ENCODE data around the gene MANSC4. TPM values are rescaled to one million over a fixed set of nuclear protein-coding genes. Genes with fewer than 3 reads are reported as not detected.

Gene MANSC4
- total RNA-seq, 1 experiment from 2014 or later = not detected

DNA sequence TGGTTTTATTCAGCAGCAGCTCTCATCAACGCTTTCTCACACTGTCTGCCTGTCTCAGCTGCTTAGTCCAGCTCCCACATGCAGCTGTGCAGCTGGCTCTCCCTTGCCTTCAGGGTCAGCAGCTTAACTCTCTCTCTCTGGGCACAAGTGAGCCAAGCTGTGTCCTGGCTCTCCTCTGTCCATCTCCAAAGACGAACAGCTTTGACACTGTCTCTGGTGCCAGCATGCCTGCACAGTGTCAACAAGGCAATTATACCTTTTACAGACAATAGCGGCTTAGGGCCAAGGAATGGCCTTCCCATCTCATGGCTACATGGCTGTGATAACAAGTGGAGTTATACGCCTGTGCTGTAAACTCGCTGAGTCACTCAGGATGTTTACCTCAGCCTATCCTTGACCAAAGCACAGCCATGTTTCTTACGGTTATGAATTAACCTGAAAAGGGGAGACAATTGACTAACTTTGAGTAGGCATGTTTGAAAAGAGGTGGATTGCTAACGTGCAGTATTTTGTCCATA lies 38.4 kb upstream of the MANSC4 start:
- no peak for DNase-seq
- no peak overlapping the region for H3K4me3 Mint-ChIP-seq (ENCODE audit: low read depth, unreplicated experiment)
- CTCF ChIA-PET = no interaction called here
- no peaks in the 10 kb centered on the region for H3K27me3 Mint-ChIP-seq (ENCODE audit: unreplicated experiment)
- H3K27ac Mint-ChIP-seq (ENCODE audit: unreplicated experiment) = no peak overlapping the region
- peaks cover 3% of the 10 kb centered on the region for H3K9me3 Mint-ChIP-seq (ENCODE audit: low read depth, unreplicated experiment)
- BruUV-seq (replicated peaks) = no TSS peak
- intact Hi-C loops (cut with micrococcal nuclease; ENCODE audit: unreplicated experiment) = no loop called here
- peaks cover 14% of the 10 kb centered on the region for H3K4me1 Mint-ChIP-seq (ENCODE audit: low read depth, unreplicated experiment)
- TF ChIP-seq, protein P1, sequence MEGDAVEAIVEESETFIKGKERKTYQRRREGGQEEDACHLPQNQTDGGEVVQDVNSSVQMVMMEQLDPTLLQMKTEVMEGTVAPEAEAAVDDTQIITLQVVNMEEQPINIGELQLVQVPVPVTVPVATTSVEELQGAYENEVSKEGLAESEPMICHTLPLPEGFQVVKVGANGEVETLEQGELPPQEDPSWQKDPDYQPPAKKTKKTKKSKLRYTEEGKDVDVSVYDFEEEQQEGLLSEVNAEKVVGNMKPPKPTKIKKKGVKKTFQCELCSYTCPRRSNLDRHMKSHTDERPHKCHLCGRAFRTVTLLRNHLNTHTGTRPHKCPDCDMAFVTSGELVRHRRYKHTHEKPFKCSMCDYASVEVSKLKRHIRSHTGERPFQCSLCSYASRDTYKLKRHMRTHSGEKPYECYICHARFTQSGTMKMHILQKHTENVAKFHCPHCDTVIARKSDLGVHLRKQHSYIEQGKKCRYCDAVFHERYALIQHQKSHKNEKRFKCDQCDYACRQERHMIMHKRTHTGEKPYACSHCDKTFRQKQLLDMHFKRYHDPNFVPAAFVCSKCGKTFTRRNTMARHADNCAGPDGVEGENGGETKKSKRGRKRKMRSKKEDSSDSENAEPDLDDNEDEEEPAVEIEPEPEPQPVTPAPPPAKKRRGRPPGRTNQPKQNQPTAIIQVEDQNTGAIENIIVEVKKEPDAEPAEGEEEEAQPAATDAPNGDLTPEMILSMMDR (IDR thresholded peaks at IDR 0.05; ENCODE audit: unreplicated experiment) = no peak
- H3K36me3 Mint-ChIP-seq (ENCODE audit: insufficient read depth, unreplicated experiment) = no peaks in the 10 kb centered on the region

GRCh38 chr12:27817766-27818165 lies 37.7 kb upstream of the MANSC4 start:
- TF ChIP-seq, protein P1 (IDR thresholded peaks at IDR 0.05; ENCODE audit: unreplicated experiment) = no peak
- CTCF ChIA-PET = no interaction called here
- Mint-ChIP-seq H3K36me3 (ENCODE audit: insufficient read depth, unreplicated experiment) (no peaks in the 10 kb centered on the region), H3K4me1 (ENCODE audit: low read depth, unreplicated experiment) (peaks cover 14% of the 10 kb centered on the region), H3K27me3 (ENCODE audit: unreplicated experiment) (no peaks in the 10 kb centered on the region), H3K9me3 (ENCODE audit: low read depth, unreplicated experiment) (peaks cover 3% of the 10 kb centered on the region), H3K27ac (ENCODE audit: unreplicated experiment) (no peak overlapping the region), H3K4me3 (ENCODE audit: low read depth, unreplicated experiment) (no peak overlapping the region)
- DNase-seq = no peak
- intact Hi-C loops (cut with micrococcal nuclease; ENCODE audit: unreplicated experiment) = no loop called here
- BruUV-seq (replicated peaks) = no TSS peak

GRCh38 chr12:27814851-27815591 lies 35.0 kb upstream of the MANSC4 start:
- Mint-ChIP-seq H3K4me1 (ENCODE audit: low read depth, unreplicated experiment) (peaks cover 7% of the 10 kb centered on the region), H3K27me3 (ENCODE audit: unreplicated experiment) (no peaks in the 10 kb centered on the region), H3K36me3 (ENCODE audit: insufficient read depth, unreplicated experiment) (no peaks in the 10 kb centered on the region), H3K4me3 (ENCODE audit: low read depth, unreplicated experiment) (no peak overlapping the region), H3K9me3 (ENCODE audit: low read depth, unreplicated experiment) (peaks cover 3% of the 10 kb centered on the region), H3K27ac (ENCODE audit: unreplicated experiment) (no peak overlapping the region)
- BruUV-seq (replicated peaks) = no TSS peak
- intact Hi-C loops (cut with micrococcal nuclease; ENCODE audit: unreplicated experiment) = no loop called here
- CTCF ChIA-PET = no interaction called here
- no peak for DNase-seq
- TF ChIP-seq, protein P1 (IDR thresholded peaks at IDR 0.05; ENCODE audit: unreplicated experiment) = no peak

DNA sequence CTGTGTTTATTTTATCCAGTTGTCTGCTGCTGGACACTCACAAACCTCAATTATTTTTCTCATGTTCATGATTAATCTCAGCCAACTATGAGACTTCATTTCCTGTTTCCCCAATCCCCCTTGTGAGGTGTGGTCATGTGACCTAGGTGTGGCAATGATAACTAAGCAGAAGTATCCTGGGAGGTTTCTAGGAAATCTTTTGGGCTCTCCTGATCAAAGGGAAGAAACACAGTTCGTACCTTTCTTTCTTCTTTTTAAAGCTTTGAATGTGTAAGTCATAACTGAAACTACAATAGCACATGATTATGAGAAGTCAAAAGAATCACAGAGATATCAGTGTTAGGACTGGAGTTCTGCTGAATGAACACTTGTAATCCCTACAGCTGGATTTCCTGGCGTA lies 34.4 kb upstream of the MANSC4 start:
- TF ChIP-seq, protein P1 (IDR thresholded peaks at IDR 0.05; ENCODE audit: unreplicated experiment) = no peak
- intact Hi-C loops (cut with micrococcal nuclease; ENCODE audit: unreplicated experiment) = no loop called here
- Mint-ChIP-seq H3K4me3 (ENCODE audit: low read depth, unreplicated experiment) (no peak overlapping the region), H3K27ac (ENCODE audit: unreplicated experiment) (no peak overlapping the region), H3K9me3 (ENCODE audit: low read depth, unreplicated experiment) (peaks cover 3% of the 10 kb centered on the region), H3K4me1 (ENCODE audit: low read depth, unreplicated experiment) (peaks cover 7% of the 10 kb centered on the region), H3K36me3 (ENCODE audit: insufficient read depth, unreplicated experiment) (no peaks in the 10 kb centered on the region), H3K27me3 (ENCODE audit: unreplicated experiment) (no peaks in the 10 kb centered on the region)
- no TSS peak for BruUV-seq (replicated peaks)
- CTCF ChIA-PET = no interaction called here
- no peak for DNase-seq
